ENCODE measurements around the gene CCT2.

GRCh38 chr12:69610126-69610525, 24.9 kb downstream of the CCT2 start:
- TF ChIP-seq CTCF (IDR thresholded peaks at IDR 0.05), result no peak
- TF ChIP-seq EZH2 (IDR thresholded peaks at IDR 0.05; ENCODE audit: borderline replicate concordance, insufficient read depth, low read depth, low read length, poor library complexity, severe bottlenecking), result no peak

All from B cell (primary cell).